Measurements from ENCODE around the gene SLC29A3.

SLC29A3 gene

GRCh38 chr10:71288461-71288860, 30.6 kb upstream of the SLC29A3 start:
- H3K9me3 ChIP-seq: no peaks in the 10 kb centered on the region
- H3K4me3 ChIP-seq (ENCODE audit: low read depth, low read length): no peak overlapping the region
- peaks cover 99% of the 10 kb centered on the region for H3K36me3 ChIP-seq
- TF ChIP-seq CTCF (IDR thresholded peaks at IDR 0.05; ENCODE audit: low read depth, low read length): no peak
- no peak for DNase-seq
- no peaks in the 10 kb centered on the region for H3K27me3 ChIP-seq
- H3K4me1 ChIP-seq: peaks cover 4% of the 10 kb centered on the region; the same call in 1 of the 2 replicates

- Histone ChIP-seq H3K9me3 (no peaks in the 10 kb centered on the region), H3K27me3 (no peaks in the 10 kb centered on the region), H3K4me1 (peaks cover 4% of the 10 kb centered on the region; the same call in 1 of the 2 replicates), H3K36me3 (peaks cover 99% of the 10 kb centered on the region), H3K4me3 (ENCODE audit: low read depth, low read length) (no peak overlapping the region)
- no peak for TF ChIP-seq CTCF (IDR thresholded peaks at IDR 0.05; ENCODE audit: low read depth, low read length)
- DNase-seq: no peak
Observed at GRCh38 chr10:71289421-71290130, 29.5 kb upstream of the SLC29A3 start.

GRCh38 chr10:71290331-71290730, 28.7 kb upstream of the SLC29A3 start:
- peaks cover 4% of the 10 kb centered on the region; the same call in 1 of the 2 replicates for H3K4me1 ChIP-seq
- no peaks in the 10 kb centered on the region for H3K9me3 ChIP-seq
- H3K27me3 ChIP-seq: no peaks in the 10 kb centered on the region
- H3K36me3 ChIP-seq: peaks cover 99% of the 10 kb centered on the region
- no peak overlapping the region for H3K4me3 ChIP-seq (ENCODE audit: low read depth, low read length)
- DNase-seq: no peak
- no peak for TF ChIP-seq CTCF (IDR thresholded peaks at IDR 0.05; ENCODE audit: low read depth, low read length)

GRCh38 chr10:71290806-71291527, 28.1 kb upstream of the SLC29A3 start:
- H3K4me1 ChIP-seq: peaks cover 4% of the 10 kb centered on the region; the same call in 1 of the 2 replicates
- no peak for TF ChIP-seq CTCF (IDR thresholded peaks at IDR 0.05; ENCODE audit: low read depth, low read length)
- peaks cover 99% of the 10 kb centered on the region for H3K36me3 ChIP-seq
- DNase-seq: no peak
- no peaks in the 10 kb centered on the region for H3K27me3 ChIP-seq
- no peak overlapping the region for H3K4me3 ChIP-seq (ENCODE audit: low read depth, low read length)
- no peaks in the 10 kb centered on the region for H3K9me3 ChIP-seq

GRCh38 chr10:71291528-71291900, 27.5 kb upstream of the SLC29A3 start:
- H3K4me3 ChIP-seq (ENCODE audit: low read depth, low read length): no peak overlapping the region
- no peaks in the 10 kb centered on the region for H3K9me3 ChIP-seq
- peaks cover 99% of the 10 kb centered on the region for H3K36me3 ChIP-seq
- H3K27me3 ChIP-seq: no peaks in the 10 kb centered on the region
- H3K4me1 ChIP-seq: peaks cover 4% of the 10 kb centered on the region; the same call in 1 of the 2 replicates
- no peak for TF ChIP-seq CTCF (IDR thresholded peaks at IDR 0.05; ENCODE audit: low read depth, low read length)
- DNase-seq: no peak

Measured in BE2C (cell line).